Superior temporal gyrus (tissue), 1 donor: ENCODE measurements around the gene AP5S1.
"Not testable (repeated sequence)": the region's sequence is repeated elsewhere in the genome, so short reads cannot be mapped to it uniquely, and the experiment has no call there.

Source experiments
- DNase-seq: peaks from one replicate; pipeline ENCODE4 v3.0.0-alpha.2; 2016; ENCODE audit errors: extremely low spot score

AP5S1 gene

GRCh38 chr20:3789201-3789600 is 31.1 kb upstream of the AP5S1 start:
- DNase-seq, result not testable (repeated sequence)

DNA sequence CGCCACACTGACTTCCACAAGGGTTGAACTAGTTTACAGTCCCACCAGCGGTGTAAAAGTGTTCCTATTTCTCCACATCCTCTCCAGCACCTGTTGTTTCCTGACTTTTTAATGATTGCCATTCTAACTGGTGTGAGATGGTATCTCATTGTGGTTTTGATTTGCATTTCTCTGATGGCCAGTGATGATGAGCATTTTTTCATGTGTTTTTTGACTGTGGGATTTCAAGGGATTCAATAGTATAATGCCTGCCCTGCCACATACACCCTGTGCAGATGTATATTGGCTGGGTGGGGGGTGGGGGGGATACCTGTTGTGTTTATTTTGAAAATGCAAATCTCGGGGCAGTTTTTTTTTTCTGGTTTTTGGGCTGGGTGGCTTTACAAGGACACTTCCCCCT is 26.2 kb upstream of the AP5S1 start:
- not testable (repeated sequence) for DNase-seq

DNA sequence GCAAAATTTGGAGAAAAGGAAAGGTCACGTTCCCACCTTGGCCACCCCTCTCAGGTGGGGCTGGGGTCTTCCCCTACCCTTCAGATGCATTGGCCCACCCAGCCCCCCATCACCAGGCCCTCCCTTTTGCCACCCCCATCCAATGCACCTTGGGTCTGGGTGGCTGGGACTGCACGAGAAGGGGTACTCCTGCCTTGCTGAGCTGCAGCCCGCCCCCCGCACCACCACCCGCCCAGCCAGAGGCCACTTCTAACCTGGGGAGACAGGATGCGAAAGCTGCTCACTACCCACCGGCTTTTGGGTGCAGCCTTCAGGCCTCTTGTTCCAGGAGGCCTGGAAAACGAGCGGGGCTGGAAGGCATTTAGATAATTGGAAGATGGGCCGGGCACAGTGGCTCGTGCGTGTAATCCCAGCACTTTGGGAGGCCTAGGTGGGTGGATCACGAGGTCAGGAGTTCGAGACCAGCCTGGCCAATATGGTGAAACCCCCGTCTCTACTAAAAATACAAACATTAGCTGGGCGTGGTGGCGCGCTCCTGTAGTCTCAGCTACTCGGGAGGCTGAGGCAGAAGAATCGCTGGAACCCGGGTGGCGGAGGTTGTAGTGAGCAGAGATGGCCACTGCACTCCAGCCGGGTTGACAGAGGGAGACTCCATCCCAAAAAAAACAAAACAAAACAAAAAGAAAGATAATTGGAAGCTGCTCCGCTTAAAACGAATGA is 25.5 kb upstream of the AP5S1 start:
- no peak for DNase-seq

DNA sequence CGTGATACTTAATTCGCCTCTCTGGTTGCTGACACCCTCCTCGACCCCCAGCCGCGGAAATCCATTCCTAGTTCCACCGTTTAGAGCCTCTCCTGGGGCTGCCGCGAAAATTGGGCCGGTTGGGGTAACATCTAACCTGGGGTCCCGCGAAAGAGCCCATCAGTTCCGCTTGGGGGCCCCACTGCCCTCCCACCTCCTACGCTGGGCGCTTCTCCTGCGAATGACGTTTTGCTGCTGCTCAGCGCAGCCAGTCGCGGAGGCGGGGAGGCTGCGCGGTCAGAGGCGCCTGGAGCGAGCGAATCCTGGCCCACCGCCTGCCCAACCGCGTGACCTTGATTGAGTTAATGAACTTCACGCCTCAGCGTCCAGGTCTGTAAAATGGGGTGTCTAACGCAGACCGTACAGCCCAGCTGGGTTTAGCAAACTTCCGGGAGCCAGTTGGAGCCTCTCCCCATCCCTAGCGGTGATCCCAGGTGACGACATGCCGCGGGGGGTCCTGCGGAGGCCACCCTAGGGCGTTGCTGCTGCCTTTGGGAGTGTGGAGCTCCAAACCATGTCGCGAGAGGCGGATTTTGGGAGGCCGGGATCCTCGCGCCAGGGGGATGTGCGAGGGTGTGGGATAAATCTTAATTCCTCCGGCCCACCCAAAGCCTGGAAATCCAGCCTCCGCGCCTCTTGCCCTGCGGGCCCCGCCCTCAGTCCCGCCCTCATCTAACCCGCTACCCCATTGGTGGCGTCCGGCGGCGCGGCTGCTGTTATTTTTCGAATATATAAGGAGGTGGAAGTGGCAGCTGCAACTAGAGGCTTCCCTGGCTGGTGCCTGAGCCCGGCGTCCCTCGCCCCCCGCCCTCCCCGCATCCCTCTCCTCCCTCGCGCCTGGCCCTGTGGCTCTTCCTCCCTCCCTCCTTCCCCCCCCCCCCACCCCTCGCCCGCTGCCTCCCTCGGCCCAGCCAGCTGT is 24.6 kb upstream of the AP5S1 start, which contains the start of gene CDC25B:
CDC25B (plus strand) TSS at position 800 of the 958 bp plus-strand sequence. CDS start 222 bp downstream, outside the sequence.
- peak; percentile 92 for DNase-seq

- no peak for DNase-seq
Observed at GRCh38 chr20:3796477-3797225, 23.7 kb upstream of the AP5S1 start.

DNA sequence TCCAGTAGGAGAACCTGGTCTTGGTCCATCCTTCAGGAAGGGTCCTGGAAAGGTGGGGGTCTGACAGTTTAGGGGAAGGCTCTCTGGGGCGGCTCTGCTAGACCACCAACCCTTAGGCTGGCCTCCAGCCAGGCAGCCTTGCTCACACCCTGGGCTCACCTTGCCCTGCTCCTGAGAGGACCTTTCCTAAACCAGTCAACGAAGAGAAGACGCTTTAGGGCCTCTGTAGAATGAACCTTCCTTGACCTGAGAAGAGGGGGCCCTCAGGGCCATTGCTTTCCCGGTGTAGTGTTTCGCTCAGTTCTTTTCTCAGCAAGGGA is 23.2 kb upstream of the AP5S1 start:
- no peak for DNase-seq

DNA sequence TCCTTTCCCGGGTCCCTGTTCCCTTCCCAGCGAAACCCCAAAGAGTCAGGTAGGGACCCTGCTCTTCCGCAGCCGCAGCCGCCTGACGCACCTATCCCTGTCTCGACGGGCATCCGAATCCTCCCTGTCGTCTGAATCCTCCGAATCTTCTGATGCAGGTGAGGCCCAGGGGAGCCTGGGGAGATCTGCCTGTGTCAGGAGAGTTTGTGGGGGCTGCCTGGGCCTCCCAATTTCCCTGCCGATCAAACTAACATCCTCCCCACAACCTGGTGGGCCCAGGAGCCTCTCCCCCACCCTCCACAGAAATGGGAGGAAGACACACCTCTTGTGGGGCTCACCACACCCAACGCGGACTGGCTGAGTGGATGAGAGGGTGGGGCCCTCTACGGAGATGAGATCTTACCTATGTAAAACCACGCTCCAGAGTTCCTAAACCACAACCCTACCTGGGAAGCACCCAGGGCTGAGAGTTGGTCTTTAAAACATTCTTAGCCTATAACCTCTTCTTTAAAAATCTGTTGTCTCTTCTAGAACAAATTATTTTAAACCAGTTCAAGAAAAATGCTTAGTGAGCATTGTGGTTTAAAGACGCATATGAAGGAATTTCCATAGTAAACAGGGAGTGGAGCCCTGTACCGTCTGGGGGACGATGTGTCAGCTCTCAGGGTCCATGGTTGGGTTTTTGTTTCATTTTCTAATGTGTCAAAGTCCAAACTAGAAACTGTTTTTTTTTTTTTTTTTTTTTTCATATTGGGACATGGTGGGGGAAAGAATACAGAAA is 22.6 kb upstream of the AP5S1 start:
- DNase-seq, result no peak

DNA sequence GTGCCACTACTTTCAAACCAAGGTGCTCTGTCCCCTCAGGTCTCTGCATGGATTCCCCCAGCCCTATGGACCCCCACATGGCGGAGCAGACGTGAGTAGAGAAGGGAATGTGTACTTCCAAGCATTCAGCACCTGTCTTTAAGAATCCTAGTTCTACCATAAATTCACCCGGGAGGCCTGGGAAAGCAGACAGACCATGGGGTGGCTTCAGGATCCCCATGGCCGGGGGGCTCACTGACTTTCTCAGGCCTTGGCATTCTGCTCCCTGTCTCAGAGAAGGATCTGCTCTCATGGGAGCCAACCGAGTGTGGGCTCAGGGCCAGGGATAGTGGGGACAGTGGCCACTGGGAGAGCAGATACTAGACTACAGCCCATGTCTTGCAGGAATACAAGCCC is 22.0 kb upstream of the AP5S1 start:
- no peak for DNase-seq

GRCh38 chr20:3798908-3799248 is 21.5 kb upstream of the AP5S1 start:
- DNase-seq, result no peak

DNA sequence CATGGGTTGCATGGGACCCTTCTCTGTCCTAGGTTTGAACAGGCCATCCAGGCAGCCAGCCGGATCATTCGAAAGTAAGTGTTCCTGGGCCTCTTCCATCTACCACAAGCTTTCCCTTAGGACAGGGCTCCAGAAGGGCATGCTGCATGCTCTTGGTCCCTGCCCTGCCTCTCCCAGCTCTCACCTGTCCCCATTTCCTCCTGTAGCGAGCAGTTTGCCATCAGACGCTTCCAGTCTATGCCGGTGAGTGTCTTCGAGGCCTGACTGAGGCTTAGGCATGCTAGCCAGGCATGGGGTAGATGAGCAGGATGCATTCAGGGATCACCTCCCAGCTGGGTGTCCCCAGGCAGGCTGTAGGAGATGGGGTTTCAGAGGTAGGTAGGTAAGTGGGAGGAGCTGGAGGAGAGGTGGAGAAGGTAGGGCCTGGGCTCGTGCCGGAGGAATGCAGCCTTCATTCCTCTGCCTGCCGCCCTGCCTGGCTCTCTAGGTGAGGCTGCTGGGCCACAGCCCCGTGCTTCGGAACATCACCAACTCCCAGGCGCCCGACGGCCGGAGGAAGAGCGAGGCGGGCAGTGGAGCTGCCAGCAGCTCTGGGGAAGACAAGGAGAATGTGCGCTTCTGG is 20.0 kb upstream of the AP5S1 start:
- DNase-seq, result no peak

DNA sequence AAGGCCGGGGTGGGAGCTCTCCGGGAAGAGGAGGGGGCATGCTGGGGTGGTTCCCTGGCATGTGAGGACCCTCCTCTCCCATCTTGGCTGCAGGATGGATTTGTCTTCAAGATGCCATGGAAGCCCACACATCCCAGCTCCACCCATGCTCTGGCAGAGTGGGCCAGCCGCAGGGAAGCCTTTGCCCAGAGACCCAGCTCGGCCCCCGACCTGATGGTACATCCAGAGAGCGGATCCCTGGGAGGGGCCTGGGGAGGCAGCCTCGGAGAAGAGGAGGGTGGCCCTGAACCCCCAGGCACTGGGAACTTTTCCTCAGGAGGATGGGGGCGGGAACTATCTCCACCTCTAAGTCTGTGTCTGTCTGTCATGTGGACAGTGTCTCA is 19.5 kb upstream of the AP5S1 start:
- no peak for DNase-seq

GRCh38 chr20:3801299-3801698 is 19.0 kb upstream of the AP5S1 start:
- no peak for DNase-seq

DNA sequence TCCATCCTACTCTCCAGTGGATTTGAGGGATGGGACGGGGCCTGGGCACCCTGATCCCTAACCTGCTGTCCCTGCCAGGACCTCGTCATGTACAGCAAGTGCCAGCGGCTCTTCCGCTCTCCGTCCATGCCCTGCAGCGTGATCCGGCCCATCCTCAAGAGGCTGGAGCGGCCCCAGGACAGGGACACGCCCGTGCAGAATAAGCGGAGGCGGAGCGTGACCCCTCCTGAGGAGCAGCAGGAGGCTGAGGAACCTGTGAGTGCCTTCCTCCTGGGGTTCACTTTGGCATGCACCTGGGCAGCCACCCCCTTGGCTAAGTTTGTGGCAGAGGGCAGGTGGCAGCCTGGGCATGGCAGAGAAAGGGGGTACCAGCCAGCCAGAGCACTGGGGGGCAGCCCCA is 18.5 kb upstream of the AP5S1 start:
- DNase-seq, result no peak

GRCh38 chr20:3802524-3803239 is 17.7 kb upstream of the AP5S1 start:
- DNase-seq, result no peak

GRCh38 chr20:3803289-3803688 is 17.1 kb upstream of the AP5S1 start:
- DNase-seq, result no peak

DNA sequence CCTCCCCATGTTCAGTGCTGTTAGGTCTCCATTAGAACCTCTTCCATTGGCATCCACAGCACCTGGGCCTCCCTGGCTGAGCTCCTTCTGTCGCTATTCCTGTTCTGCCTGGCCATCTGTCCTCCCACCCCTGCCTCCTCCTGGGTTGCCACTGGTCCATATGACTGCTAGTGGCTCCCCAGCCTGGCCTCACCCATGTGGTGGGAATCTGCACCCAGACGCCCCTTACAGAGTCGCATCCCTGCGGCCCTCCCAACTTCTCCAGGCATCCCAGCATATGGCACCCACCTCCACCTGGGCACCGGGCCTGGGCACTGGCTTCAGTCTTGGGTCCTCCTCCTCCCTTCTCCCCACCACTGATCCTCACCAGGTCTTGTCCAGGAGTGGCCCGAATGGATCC is 16.5 kb upstream of the AP5S1 start:
- no peak for DNase-seq

DNA sequence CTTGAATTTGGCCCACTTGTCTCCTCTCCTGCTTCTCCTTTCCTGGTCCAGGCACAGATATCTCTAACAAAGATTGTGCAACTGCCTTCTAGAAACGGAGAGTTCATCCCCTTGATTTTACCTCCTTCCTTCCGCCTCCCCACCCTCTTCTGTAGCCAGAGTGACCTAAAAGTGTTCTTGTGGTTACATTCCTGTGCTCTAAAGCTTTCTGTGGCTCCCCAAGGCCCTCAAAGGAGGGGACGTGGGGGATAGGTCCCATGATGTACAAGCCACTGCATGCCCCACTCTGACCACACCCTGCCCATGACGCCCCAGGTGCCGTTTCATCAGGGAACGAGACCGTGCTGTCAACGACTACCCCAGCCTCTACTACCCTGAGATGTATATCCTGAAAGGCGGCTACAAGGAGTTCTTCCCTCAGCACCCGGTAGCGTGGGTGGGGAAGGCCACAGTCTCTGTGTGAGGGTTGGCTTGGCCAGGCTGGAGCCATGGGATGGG is 16.0 kb upstream of the AP5S1 start:
- no peak for DNase-seq

DNA sequence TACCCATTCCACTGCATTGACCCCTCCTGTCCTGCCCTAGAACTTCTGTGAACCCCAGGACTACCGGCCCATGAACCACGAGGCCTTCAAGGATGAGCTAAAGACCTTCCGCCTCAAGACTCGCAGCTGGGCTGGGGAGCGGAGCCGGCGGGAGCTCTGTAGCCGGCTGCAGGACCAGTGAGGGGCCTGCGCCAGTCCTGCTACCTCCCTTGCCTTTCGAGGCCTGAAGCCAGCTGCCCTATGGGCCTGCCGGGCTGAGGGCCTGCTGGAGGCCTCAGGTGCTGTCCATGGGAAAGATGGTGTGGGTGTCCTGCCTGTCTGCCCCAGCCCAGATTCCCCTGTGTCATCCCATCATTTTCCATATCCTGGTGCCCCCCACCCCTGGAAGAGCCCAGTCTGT is 15.6 kb upstream of the AP5S1 start:
- no peak for DNase-seq

GRCh38 chr20:3808544-3808943 is 11.8 kb upstream of the AP5S1 start:
- DNase-seq, result no peak
